ENCODE measurements around the gene NRXN2. TPM values are rescaled to one million over a fixed set of nuclear protein-coding genes. Genes with fewer than 3 reads are reported as not detected.

Gene NRXN2
- total and polyA plus RNA-seq, 10 of the 15 experiments (the other 5 are each of a cell fraction or from before 2014, with no cell fraction given) = 0.03 to 1.4 (median 0.23) TPM

- H3K27me3 ChIP-seq (replicated peaks in 1 of 2; ENCODE audit: control insufficient read depth in 2 of 2, insufficient read depth in 2 of 2, low read length in 1 of 2) = peaks cover 0 to 2% of the 10 kb centered on the region in 2 experiments; a peak in 2 of 4 replicates
- no peaks in the 10 kb centered on the region for H3K79me2 ChIP-seq (ENCODE audit: control insufficient read depth, insufficient read depth, low read length)
- intact Hi-C loops (cut with micrococcal nuclease; ENCODE audit: unreplicated experiment) = no loop called here
- no peaks in the 10 kb centered on the region for H3K9me3 ChIP-seq (replicated peaks; ENCODE audit: control insufficient read depth, insufficient read depth, low read length)
- ChIA-PET SMC1A (ENCODE audit: uncharacterized antibody, unreplicated experiment) (interaction anchor here (0.6 to 1.0 kb wide), 2 partner anchors 94 to 297 kb away, joined by 3 read pairs; no protein-coding TSS in a partner anchor), RAD21 (ENCODE audit: unreplicated experiment) (no interaction called here), CTCF (interaction anchor here (1.6 to 1.9 kb wide), 2 partner anchors 88 to 92 kb away, joined by 5 read pairs; no protein-coding TSS in a partner anchor), POLR2A (no interaction called here)
- no peaks in the 10 kb centered on the region for H3K4me1 ChIP-seq (ENCODE audit: control insufficient read depth, insufficient read depth, low read length)
- no peak overlapping the region for H3K4me2 ChIP-seq (ENCODE audit: control insufficient read depth, insufficient read depth)
- no peaks in the 10 kb centered on the region for H4K20me1 ChIP-seq (ENCODE audit: control insufficient read depth, insufficient read depth)
- no peak for ATAC-seq
- no peak overlapping the region for H3K27ac ChIP-seq (ENCODE audit: control insufficient read depth, insufficient read depth)
- H2AFZ ChIP-seq (ENCODE audit: control insufficient read depth, low read depth, low read length) = no peak overlapping the region
- no peak for FAIRE-seq
- H3K36me3 ChIP-seq (ENCODE audit: control insufficient read depth in 2 of 2, insufficient read depth in 2 of 2, low read length in 1 of 2) = no peaks in the 10 kb centered on the region
- DNase-seq (ENCODE audit: low read depth, low spot score) = no peak
- in situ Hi-C loops (cut with MboI) = no loop called here
- 4% methylated on average over 14 of the region's 14 CpGs for WGBS (ENCODE audit: insufficient coverage, insufficient replicate concordance, low lambda C conversion rate, missing lambda C conversion rate)
- H3K4me3 ChIP-seq = no peak overlapping the region
- no TSS peak for BruUV-seq (replicated peaks)
- H3K9ac ChIP-seq (ENCODE audit: control insufficient read depth, insufficient read depth, low read length) = no peak overlapping the region
- TF ChIP-seq RB1 (IDR thresholded peaks at IDR 0.05; ENCODE audit: borderline replicate concordance) (no peak), ZBED1 (IDR thresholded peaks at IDR 0.05; ENCODE audit: borderline replicate concordance) (no peak), NR2F1 (conservative IDR thresholded peaks at IDR 0.05) (no peak), HCFC1 (IDR thresholded peaks at IDR 0.05; ENCODE audit: low read length) (no peak), ZNF384 (IDR thresholded peaks at IDR 0.05; ENCODE audit: borderline replicate concordance, low read depth, low read length) (no peak), TBL1XR1 (IDR thresholded peaks at IDR 0.05; ENCODE audit: low read depth, low read length) (no peak), TARDBP (IDR thresholded peaks at IDR 0.05; ENCODE audit: borderline replicate concordance) (no peak), ZNF217 (IDR thresholded peaks at IDR 0.05) (no peak), PKNOX1 (IDR thresholded peaks at IDR 0.05) (no peak), SMC3 (IDR thresholded peaks at IDR 0.05; ENCODE audit: borderline replicate concordance, low read length) (no peak), MYB (IDR thresholded peaks at IDR 0.05; ENCODE audit: borderline replicate concordance, low read depth, low read length) (no peak), PAX5 (IDR thresholded peaks at IDR 0.05; ENCODE audit: borderline replicate concordance, low read depth, low read length) (no peak), CREM (IDR thresholded peaks at IDR 0.05; ENCODE audit: low read depth) (no peak), E2F8 (IDR thresholded peaks at IDR 0.05; ENCODE audit: low read depth, partially characterized antibody) (no peak), SMAD5 (IDR thresholded peaks at IDR 0.05; ENCODE audit: low read depth) (no peak)
- TF ChIP-seq, protein P1, sequence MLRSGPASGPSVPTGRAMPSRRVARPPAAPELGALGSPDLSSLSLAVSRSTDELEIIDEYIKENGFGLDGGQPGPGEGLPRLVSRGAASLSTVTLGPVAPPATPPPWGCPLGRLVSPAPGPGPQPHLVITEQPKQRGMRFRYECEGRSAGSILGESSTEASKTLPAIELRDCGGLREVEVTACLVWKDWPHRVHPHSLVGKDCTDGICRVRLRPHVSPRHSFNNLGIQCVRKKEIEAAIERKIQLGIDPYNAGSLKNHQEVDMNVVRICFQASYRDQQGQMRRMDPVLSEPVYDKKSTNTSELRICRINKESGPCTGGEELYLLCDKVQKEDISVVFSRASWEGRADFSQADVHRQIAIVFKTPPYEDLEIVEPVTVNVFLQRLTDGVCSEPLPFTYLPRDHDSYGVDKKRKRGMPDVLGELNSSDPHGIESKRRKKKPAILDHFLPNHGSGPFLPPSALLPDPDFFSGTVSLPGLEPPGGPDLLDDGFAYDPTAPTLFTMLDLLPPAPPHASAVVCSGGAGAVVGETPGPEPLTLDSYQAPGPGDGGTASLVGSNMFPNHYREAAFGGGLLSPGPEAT (IDR thresholded peaks at IDR 0.05; ENCODE audit: low read depth) = no peak
- TF ChIP-seq, protein P2, sequence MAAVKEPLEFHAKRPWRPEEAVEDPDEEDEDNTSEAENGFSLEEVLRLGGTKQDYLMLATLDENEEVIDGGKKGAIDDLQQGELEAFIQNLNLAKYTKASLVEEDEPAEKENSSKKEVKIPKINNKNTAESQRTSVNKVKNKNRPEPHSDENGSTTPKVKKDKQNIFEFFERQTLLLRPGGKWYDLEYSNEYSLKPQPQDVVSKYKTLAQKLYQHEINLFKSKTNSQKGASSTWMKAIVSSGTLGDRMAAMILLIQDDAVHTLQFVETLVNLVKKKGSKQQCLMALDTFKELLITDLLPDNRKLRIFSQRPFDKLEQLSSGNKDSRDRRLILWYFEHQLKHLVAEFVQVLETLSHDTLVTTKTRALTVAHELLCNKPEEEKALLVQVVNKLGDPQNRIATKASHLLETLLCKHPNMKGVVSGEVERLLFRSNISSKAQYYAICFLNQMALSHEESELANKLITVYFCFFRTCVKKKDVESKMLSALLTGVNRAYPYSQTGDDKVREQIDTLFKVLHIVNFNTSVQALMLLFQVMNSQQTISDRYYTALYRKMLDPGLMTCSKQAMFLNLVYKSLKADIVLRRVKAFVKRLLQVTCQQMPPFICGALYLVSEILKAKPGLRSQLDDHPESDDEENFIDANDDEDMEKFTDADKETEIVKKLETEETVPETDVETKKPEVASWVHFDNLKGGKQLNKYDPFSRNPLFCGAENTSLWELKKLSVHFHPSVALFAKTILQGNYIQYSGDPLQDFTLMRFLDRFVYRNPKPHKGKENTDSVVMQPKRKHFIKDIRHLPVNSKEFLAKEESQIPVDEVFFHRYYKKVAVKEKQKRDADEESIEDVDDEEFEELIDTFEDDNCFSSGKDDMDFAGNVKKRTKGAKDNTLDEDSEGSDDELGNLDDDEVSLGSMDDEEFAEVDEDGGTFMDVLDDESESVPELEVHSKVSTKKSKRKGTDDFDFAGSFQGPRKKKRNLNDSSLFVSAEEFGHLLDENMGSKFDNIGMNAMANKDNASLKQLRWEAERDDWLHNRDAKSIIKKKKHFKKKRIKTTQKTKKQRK (IDR thresholded peaks at IDR 0.05; ENCODE audit: low read depth, low read length) = no peak
Observed at GRCh38 chr11:64558065-64558745, 164.8 kb downstream of the NRXN2 start.
